ENCODE data around the gene HBG1. TPM values are rescaled to one million over a fixed set of nuclear protein-coding genes. Genes with fewer than 3 reads are reported as not detected.

The HBG1 gene
- total and polyA plus RNA-seq, 10 of the 15 experiments (the other 5 are each of a cell fraction or from before 2014, with no cell fraction given), result 0.84 to 2.3 (median 1.9) TPM; not detected in 5

- no peak for TF ChIP-seq ZBED1 (IDR thresholded peaks at IDR 0.05; ENCODE audit: borderline replicate concordance)
- no peak for TF ChIP-seq FOXM1 (IDR thresholded peaks at IDR 0.05; ENCODE audit: low read depth, low read length)
- peak; percentile 99 for TF ChIP-seq BACH1 (IDR thresholded peaks at IDR 0.05; ENCODE audit: borderline replicate concordance)
Measured at GRCh38 chr11:5280582-5281102, 31.0 kb upstream of the HBG1 start (continued).

- no peaks in the 10 kb centered on the region for H3K36me3 ChIP-seq (ENCODE audit: control insufficient read depth in 2 of 2, insufficient read depth in 2 of 2, low read length in 1 of 2)
- H2AFZ ChIP-seq (ENCODE audit: control insufficient read depth, low read depth, low read length), result no peak overlapping the region
- FAIRE-seq (no peak), DNase-seq (ENCODE audit: low read depth, low spot score) (no peak), ATAC-seq (no peak)
- no peaks in the 10 kb centered on the region for H3K79me2 ChIP-seq (ENCODE audit: control insufficient read depth, insufficient read depth, low read length)
- no peak overlapping the region for H3K4me3 ChIP-seq
- no peaks in the 10 kb centered on the region for H3K4me1 ChIP-seq (ENCODE audit: control insufficient read depth, insufficient read depth, low read length)
- no peaks in the 10 kb centered on the region for H4K20me1 ChIP-seq (ENCODE audit: control insufficient read depth, insufficient read depth)
- no peak overlapping the region for H3K4me2 ChIP-seq (ENCODE audit: control insufficient read depth, insufficient read depth)
- in situ Hi-C loops (cut with MboI), result no loop called here
- ChIA-PET SMC1A (ENCODE audit: uncharacterized antibody, unreplicated experiment) (interaction anchor here (0.6 to 2.5 kb wide), 3 partner anchors 11 to 91 kb away, joined by 3 to 8 read pairs (median 3); no protein-coding TSS in a partner anchor), CTCF (interaction anchor here (1.0 kb wide), 1 partner anchor 11 kb away, joined by 3 read pairs; no protein-coding TSS in a partner anchor), RAD21 (ENCODE audit: unreplicated experiment) (no interaction called here), POLR2A (no interaction called here)
- intact Hi-C loops (cut with micrococcal nuclease; ENCODE audit: unreplicated experiment), result no loop called here
- H3K9me3 ChIP-seq (replicated peaks; ENCODE audit: control insufficient read depth, insufficient read depth, low read length), result no peaks in the 10 kb centered on the region
- 68% methylated on average over 4 of the region's 4 CpGs for WGBS (ENCODE audit: insufficient coverage, insufficient replicate concordance, low lambda C conversion rate, missing lambda C conversion rate)
- no peak overlapping the region for H3K9ac ChIP-seq (ENCODE audit: control insufficient read depth, insufficient read depth, low read length)
- no peak for TF ChIP-seq NRF1 (conservative IDR thresholded peaks at IDR 0.05; ENCODE audit: low read depth, low read length)
- no peak for TF ChIP-seq E2F4 (IDR thresholded peaks at IDR 0.05; ENCODE audit: low read depth, low read length)
- TF ChIP-seq CEBPB (IDR thresholded peaks at IDR 0.05; ENCODE audit: borderline replicate concordance in 1 of 2, low read depth in 2 of 2, low read length in 2 of 2), result no peak
- no peak for TF ChIP-seq BRCA1 (IDR thresholded peaks at IDR 0.05; ENCODE audit: low read depth, low read length)
- no peak for TF ChIP-seq RFX5 (IDR thresholded peaks at IDR 0.05; ENCODE audit: low read depth, low read length)
- no TSS peak for BruUV-seq (replicated peaks)
- H3K27me3 ChIP-seq (replicated peaks in 1 of 2; ENCODE audit: control insufficient read depth in 2 of 2, insufficient read depth in 2 of 2, low read length in 1 of 2), result no peaks in the 10 kb centered on the region
- no peak overlapping the region for H3K27ac ChIP-seq (ENCODE audit: control insufficient read depth, insufficient read depth)
Measured at GRCh38 chr11:5279471-5280090, 29.9 kb upstream of the HBG1 start.

All from GM12878 (cell line).